Calu3 (cell line): ENCODE results near the gene PTBP1. TPM values are rescaled to one million over a fixed set of nuclear protein-coding genes. Genes with fewer than 3 reads are reported as not detected.
A peak's percentile ranks its signal among the peaks of the same experiment; 100 is the strongest.

Experiments used
- BruUV-seq: library from RNA; stranded (reverse); fragments of 400-500 nt; replicated peaks from 2 replicates; lab custom pipeline; 2021; lab: Mats Ljungman, UMichigan
- CTCF ChIA-PET: fragments of 300-600 bp; sonication (Branson Sonifier 250); formaldehyde crosslinking; loops from one replicate; lab custom pipeline; 2022; ENCODE audit warnings: antibody characterized with exemption; lab: Charles Lee
- DNase-seq: peaks from one replicate; pipeline ENCODE4 v3.0.0; 2022
- H3K27ac Mint-ChIP-seq: one replicate; pipeline ENCODE4 v1.8.0; 2022; ENCODE audit warnings: mixed read lengths; ENCODE audit not compliant: unreplicated experiment
- H3K27me3 Mint-ChIP-seq: one replicate; pipeline ENCODE4 v1.8.0; 2022; ENCODE audit warnings: mixed read lengths; ENCODE audit not compliant: unreplicated experiment
- H3K36me3 Mint-ChIP-seq: one replicate; pipeline ENCODE4 v1.8.0; 2022; ENCODE audit warnings: mild to moderate bottlenecking, moderate library complexity, mixed read lengths; ENCODE audit not compliant: insufficient read depth, unreplicated experiment
- H3K4me1 Mint-ChIP-seq: one replicate; pipeline ENCODE4 v1.8.0; 2022; ENCODE audit warnings: mild to moderate bottlenecking, low read depth, mixed read lengths; ENCODE audit not compliant: unreplicated experiment
- H3K4me3 Mint-ChIP-seq: one replicate; pipeline ENCODE4 v1.8.0; 2022; ENCODE audit warnings: mild to moderate bottlenecking, low read depth, moderate library complexity, mixed read lengths; ENCODE audit not compliant: unreplicated experiment
- H3K9me3 Mint-ChIP-seq: one replicate; pipeline ENCODE4 v1.8.0; 2022; ENCODE audit warnings: low read depth, mixed read lengths; ENCODE audit not compliant: unreplicated experiment
- intact Hi-C: fragments of 100-400 bp; cut with micrococcal nuclease; formaldehyde crosslinking; loops from one replicate; pipeline ENCODE4 v1.10.0; 2022; ENCODE audit not compliant: unreplicated experiment
- total RNA-seq: library from RNA; stranded (reverse); gene quantifications from 2 replicates; pipeline ENCODE4 v1.2.3, GENCODE V29; 2022
- TF ChIP-seq, protein P1 (sequence below): fragments of 200-600 bp; IDR thresholded peaks from one replicate; pipeline ENCODE4 v1.8.0; 2022; ENCODE audit warnings: antibody characterized with exemption; ENCODE audit not compliant: unreplicated experiment

Gene PTBP1
- total RNA-seq, 1 experiment from 2014 or later, result 409 TPM

DNA sequence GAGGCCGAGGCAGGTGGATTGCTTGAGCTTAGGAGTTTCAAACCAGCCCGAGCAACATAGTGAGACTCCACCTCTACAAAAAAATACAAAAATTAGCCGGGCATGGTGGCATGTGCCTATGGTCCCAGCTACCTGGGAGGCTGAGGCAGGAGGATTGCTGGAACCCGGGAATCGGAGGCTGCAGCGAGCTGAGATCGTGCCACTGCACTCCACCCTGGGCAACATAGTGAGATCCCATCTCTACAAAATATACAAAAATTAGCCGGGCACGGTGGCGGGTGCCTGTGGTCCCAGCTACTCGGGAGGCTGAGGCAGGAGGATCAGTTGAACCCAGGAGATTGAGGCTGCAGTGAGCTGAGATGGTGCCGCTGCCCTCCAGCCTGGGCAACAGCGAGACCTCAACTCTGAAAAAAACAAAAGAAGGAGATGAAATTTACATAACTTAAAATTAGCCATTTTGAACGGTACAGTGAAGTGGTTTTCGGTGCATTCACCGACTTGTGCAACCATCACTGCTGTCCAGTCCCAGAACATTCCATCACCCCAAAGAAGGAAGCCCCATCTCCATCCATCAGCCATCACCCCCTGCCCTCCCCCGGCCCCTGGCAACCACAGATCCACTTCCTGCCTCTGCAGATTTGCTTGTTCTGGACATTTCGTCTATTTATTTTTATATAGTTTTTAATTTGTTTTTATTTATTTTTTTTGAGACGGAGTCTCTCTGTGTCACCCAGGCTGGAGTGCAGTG, 28.8 kb downstream of the PTBP1 start:
- CTCF ChIA-PET, result no interaction called here
- peaks cover 27% of the 10 kb centered on the region for H3K27me3 Mint-ChIP-seq
- H3K4me3 Mint-ChIP-seq, result no peak overlapping the region
- DNase-seq, result no peak
- TF ChIP-seq, protein P1, sequence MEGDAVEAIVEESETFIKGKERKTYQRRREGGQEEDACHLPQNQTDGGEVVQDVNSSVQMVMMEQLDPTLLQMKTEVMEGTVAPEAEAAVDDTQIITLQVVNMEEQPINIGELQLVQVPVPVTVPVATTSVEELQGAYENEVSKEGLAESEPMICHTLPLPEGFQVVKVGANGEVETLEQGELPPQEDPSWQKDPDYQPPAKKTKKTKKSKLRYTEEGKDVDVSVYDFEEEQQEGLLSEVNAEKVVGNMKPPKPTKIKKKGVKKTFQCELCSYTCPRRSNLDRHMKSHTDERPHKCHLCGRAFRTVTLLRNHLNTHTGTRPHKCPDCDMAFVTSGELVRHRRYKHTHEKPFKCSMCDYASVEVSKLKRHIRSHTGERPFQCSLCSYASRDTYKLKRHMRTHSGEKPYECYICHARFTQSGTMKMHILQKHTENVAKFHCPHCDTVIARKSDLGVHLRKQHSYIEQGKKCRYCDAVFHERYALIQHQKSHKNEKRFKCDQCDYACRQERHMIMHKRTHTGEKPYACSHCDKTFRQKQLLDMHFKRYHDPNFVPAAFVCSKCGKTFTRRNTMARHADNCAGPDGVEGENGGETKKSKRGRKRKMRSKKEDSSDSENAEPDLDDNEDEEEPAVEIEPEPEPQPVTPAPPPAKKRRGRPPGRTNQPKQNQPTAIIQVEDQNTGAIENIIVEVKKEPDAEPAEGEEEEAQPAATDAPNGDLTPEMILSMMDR, result no peak
- intact Hi-C loops, result no loop called here
- H3K27ac Mint-ChIP-seq, result no peak overlapping the region
- H3K9me3 Mint-ChIP-seq, result no peaks in the 10 kb centered on the region
- no peaks in the 10 kb centered on the region for H3K36me3 Mint-ChIP-seq
- BruUV-seq, result no TSS peak
- peaks cover 9% of the 10 kb centered on the region for H3K4me1 Mint-ChIP-seq

DNA sequence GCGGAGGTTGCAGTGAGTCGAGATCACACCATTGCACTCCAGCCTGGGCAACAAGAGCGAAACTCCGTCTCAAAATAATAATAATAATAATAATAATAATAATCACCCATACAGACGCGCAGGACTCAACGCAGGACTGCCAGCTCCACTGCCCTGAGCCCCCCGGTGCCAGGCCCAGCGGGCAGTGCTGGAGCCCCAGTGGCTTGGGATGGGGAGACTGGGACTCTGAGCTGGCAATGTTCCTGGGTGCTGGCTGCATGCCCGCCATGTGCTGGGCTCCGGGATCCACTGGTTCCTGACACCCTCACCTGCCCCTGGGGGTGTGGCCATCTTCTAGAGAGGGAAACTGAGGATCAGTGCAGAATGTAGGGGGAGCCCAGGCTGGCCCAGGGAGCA, 30.1 kb downstream of the PTBP1 start:
- TF ChIP-seq, protein P1, result no peak
- Mint-ChIP-seq H3K27ac (no peak overlapping the region), H3K4me1 (peaks cover 9% of the 10 kb centered on the region), H3K36me3 (no peaks in the 10 kb centered on the region), H3K27me3 (peaks cover 27% of the 10 kb centered on the region), H3K9me3 (no peaks in the 10 kb centered on the region), H3K4me3 (no peak overlapping the region)
- intact Hi-C loops, result no loop called here
- CTCF ChIA-PET, result no interaction called here
- BruUV-seq, result no TSS peak
- DNase-seq, result no peak

DNA sequence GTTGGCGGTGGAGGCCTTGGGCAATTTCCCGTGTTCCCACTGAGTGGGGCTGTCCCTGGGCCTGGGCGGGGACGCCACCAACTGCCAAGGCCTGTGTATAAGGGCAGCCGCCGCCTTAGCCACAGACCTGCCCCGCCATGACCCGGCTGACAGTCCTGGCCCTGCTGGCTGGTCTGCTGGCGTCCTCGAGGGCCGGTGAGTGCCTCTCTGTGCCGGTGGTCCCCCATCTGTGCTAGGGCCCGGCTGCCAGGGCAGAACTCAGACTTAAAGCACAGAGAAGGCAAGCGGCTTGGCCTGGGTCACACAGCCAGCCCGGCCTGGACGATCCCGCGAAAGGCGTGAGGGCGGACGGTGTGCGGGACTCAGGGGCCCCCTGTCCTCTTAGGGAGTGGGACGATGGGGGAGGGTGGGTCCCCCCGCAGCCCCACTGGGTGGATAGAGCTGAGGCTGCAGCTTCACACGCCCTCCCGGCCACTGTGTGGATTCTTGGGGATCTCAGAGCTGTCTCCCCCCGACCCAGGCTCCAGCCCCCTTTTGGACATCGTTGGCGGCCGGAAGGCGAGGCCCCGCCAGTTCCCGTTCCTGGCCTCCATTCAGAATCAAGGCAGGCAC, 30.6 kb downstream of the PTBP1 start, which contains the start of gene AZU1:
Gene AZU1, plus strand, starts transcription at position 128 of the 612 bp plus-strand sequence. Its CDS starts 10 bp downstream, at position 138.
- CTCF ChIA-PET, result no interaction called here
- TF ChIP-seq, protein P1, result no peak
- H3K36me3 Mint-ChIP-seq, result no peaks in the 10 kb centered on the region
- H3K4me1 Mint-ChIP-seq, result peaks cover 9% of the 10 kb centered on the region
- BruUV-seq, result no TSS peak
- H3K27ac Mint-ChIP-seq, result no peak within 1 kb of the TSS
- H3K9me3 Mint-ChIP-seq, result no peaks in the 10 kb centered on the region
- H3K4me3 Mint-ChIP-seq, result no peak within 1 kb of the TSS
- peaks cover 27% of the 10 kb centered on the region for H3K27me3 Mint-ChIP-seq
- DNase-seq, result peak; percentile 29
- intact Hi-C loops, result no loop called here

DNA sequence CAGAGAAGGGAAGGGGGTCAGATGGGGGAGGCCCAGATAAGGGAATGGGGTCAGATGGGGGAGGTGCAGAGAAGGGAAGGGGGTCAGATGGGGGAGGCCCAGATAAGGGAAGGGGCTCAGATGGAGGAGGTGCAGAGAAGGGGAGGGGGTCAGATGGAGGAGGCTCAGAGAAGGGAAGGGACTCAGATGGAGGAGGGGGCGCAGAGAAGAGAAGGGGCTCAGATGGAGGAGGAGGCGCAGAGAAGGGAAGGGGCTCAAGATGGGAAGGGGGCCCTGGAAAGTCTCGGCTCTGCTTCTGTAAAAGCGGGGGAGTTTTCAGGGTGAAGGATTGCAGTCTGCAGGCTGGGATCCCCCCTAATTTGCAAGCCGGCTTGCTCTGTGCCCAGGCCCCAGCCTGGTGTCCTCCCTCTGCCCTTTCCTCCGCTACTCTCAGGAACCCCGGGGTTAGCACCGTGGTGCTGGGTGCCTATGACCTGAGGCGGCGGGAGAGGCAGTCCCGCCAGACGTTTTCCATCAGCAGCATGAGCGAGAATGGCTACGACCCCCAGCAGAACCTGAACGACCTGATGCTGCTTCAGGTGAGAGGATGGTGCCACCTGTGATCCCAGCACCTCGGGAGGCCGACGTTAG, 32.0 kb downstream of the PTBP1 start:
- Mint-ChIP-seq H3K27ac (no peak overlapping the region), H3K4me1 (no peaks in the 10 kb centered on the region), H3K36me3 (no peaks in the 10 kb centered on the region), H3K27me3 (peaks cover 34% of the 10 kb centered on the region), H3K4me3 (no peak overlapping the region), H3K9me3 (no peaks in the 10 kb centered on the region)
- no peak for DNase-seq
- TF ChIP-seq, protein P1, result no peak
- BruUV-seq, result no TSS peak
- CTCF ChIA-PET, result no interaction called here
- intact Hi-C loops, result no loop called here
